ENCODE results near the gene CCNE1.
"Not testable (repeated sequence)": the region's sequence is repeated elsewhere in the genome, so short reads cannot be mapped to it uniquely, and the experiment has no call there.

The CCNE1 gene

GRCh38 chr19:29787281-29787680, 24.5 kb upstream of the CCNE1 start:
- DNase-seq (ENCODE audit: low spot score), result no peak

DNA sequence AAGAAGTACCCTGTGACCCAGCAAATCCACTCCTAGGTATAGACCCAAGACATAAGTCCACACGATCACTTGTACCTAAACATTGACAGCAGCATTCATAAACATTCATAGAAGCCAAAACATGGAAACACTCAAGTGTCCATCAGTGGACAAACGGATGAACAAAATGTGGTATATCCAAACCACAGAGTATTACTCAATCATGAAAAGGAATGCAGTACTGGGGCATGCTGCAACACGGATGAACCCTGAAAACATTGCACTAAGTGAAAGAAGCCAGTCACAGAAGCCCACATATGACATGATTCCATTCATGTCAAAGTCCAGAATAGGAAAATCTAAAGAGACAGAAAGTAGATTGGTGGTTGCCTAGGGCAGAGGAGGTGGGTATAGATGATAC, 22.8 kb upstream of the CCNE1 start:
- DNase-seq (ENCODE audit: low spot score), result no peak

- no peak for DNase-seq (ENCODE audit: low spot score)
These were observed 18.6 kb upstream of the CCNE1 start for GRCh38 chr19:29793116-29793727.

DNA sequence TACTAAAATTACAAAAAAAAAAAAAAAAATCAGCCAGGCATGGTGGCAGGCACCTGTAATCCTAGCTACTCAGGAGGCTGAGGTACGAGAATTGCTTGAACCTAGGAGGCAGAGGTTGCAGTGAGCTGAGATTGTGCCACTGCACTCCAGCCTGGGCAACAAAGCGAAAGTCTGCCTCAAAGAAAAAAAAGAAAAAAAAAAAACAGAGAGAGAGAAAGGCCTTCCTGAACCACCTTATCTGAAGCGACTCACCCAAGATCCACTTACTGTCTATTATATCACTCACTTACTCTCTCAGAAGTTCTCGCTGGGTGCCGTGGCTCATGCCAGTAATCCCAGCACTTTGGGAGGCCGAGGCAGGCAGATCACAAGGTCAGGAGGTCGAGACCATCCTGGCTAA, 17.3 kb upstream of the CCNE1 start:
- DNase-seq (ENCODE audit: low spot score), result not testable (repeated sequence)

GRCh38 chr19:29795461-29796172, 16.2 kb upstream of the CCNE1 start:
- no peak for DNase-seq (ENCODE audit: low spot score)

DNA sequence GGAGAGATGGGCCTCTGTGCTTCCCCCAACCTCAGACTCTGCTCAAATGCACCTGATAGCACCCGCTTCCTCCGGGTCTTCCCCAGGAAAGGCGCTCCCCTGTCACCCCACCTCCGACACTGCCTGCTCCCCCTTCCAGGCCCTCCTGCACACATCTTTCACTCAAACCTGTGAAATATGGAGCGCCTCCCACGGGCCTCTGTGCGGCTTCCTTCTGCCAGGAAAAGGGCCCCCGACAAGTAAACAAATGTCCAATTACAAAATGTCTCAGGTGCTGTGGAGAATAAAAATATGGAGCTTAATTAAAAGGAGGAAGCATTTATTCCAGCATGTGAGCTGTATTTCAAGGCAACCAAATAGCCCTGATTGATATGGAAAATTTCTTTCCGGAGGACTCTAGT, 15.6 kb upstream of the CCNE1 start:
- DNase-seq (ENCODE audit: low spot score), result no peak

DNA sequence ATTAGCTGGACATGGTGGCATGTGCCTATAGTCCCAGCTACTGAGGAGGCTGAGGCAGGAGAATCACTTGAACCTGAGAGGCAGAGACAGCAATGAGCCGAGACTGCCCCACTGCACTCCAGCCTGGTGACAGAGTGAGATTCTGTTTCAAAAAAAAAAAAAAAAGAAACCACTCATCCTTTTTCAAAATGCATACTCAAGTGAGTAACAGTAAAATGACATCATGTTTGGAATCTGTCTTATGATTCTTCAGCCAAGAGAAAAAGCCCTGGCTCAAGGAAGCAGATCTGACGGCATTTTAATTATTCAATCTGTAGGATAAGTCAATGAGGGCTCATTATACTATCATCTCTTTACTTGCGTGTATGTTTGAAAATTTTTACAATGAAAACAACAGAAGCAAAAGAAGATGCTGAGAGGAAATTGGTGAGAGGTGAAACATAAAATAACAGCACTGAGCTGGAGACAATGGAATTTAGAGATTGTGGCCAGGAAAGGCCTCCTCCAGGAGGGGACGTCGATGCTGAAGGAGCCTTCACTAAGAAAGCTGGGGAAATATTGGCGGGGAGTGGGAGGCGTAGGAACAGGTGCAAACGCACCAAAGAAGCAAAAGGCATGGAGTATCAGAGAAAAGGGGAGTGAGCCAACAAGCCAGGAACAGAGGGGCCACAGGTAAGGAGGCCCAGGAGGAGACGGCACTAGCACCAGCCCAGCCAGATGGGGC, 12.9 kb upstream of the CCNE1 start:
- DNase-seq (ENCODE audit: low spot score), result no peak

DNA sequence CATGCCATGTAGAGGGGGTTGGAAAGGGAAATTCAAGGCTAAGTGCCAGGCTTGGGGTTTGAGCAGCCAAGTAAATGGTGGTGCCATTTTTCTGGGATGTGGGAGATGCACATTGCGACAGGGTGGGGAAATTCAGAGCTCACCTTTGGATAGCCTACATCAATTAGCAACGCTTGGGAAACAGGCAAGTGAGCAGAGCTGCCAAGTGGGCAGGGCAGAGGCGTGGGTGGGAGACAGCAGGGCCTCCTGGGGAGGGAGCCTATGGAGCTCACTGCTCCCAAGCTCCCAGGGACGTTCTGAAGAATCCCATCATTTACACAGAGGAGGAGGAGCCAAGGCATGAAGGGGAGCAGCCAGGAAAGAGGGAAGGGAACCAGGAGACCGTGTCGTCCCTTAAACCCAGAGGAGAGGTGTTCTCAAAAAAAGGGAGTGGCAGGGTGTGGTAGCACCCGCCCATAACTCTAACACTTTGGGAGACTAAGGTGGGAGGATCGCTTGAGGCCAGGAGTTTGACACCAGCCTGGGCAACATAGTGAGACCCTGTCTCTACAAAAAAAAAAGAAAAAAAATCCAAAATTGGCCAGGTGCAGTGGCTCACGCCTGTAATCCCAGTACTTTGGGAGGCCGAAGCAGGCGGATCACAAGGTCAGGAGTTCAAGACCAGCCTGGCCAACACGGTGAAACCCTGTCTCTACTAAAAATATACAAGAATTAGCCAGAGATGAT, 11.5 kb upstream of the CCNE1 start:
- no peak for DNase-seq (ENCODE audit: low spot score)

- not testable (repeated sequence) for DNase-seq (ENCODE audit: low spot score)
These were observed 7.8 kb upstream of the CCNE1 start for GRCh38 chr19:29803951-29804350.

DNA sequence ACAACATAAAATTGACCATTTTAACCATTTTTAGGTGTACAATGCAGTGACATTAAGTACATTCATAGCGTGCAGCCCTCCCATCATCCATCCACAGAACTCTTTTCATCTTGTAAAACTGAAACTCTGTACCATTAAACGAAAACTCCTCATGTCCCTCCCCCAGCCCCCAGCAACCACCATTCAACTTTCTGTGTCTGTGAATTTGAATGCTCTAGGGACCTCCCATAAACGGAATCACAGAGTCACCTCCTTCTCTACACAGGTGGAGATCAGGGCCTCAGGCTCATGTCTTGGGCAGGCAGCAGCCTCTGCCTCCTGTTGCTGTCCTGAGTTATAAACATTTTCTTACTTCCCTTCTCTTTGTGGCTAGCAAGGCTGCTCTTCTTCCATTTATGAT, 7.3 kb upstream of the CCNE1 start:
- DNase-seq (ENCODE audit: low spot score), result no peak

- DNase-seq (ENCODE audit: low spot score), result no peak
These were observed 6.5 kb upstream of the CCNE1 start for GRCh38 chr19:29805031-29805965.

DNA sequence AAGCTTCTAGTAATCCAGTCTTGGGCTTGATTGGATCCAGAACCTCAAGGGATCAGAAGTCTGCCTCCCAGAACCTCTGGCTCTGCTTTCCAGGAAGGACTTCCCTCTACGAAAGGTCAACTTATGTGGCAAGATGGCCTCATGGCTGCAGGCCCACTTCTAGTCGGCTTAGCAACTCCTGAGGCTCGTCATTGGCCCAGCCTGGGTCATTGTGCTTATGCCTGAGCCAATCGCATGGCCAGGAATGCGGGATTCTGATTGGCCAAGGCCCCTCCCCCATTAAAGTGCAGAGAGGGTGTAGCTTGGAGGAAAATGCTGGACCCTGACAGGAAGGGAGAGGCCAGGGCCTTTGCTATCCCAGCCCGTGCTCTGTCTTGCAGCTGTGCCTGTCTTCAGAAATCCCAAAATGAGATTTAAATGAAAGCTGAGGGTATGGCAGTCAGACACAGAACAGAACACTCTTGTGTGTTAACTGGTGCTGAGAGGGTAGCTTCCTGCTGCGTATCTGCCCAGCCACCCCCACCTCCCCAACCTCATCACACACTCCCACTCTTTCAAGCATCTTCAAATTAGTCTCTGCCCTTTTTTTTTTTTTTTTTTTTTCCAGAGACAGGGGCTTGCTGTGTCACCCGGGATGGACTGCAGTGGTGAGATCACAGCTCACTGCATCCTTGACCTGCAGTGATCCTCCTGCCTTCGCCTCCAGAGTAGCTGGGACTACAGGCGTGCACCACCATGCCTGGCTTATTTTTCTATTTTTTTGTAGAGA, 5.5 kb upstream of the CCNE1 start:
- DNase-seq (ENCODE audit: low spot score), result no peak

GRCh38 chr19:29807178-29807577, 4.6 kb upstream of the CCNE1 start:
- no peak for DNase-seq (ENCODE audit: low spot score)

GRCh38 chr19:29807870-29808405, 3.9 kb upstream of the CCNE1 start:
- DNase-seq (ENCODE audit: low spot score), result no peak

DNA sequence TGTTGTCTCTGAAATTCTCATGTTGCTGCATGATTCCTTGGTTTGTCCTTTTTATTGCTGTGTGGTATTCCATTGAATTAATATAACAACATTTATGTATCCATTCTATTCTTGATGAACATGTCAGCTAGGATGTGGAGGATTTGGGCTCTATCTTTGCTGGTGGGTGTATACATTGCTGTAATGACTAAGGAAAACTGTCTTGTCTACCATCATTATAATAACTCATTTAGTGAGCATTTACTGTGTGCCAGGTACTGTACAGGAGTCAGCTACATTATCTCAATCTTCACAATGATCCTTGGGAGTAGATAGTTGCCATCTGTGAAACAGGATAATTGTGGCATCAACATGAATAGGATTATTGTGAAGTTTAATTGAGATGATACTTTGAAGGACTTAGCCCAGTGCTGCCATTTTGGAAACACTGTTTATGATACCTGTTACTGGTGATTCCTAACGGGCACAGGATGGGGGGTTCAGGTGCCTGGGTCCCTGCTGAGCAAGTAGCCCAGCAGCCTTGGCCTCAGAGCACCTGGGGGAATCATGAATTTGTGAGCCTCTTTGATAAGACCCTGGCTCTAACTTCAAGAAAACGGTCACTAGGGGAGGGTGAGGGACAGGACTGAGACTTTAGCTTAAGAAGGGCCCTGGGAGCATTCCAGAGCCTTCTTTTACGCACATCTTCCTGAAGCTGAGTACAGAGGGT, 1.8 kb upstream of the CCNE1 start:
- DNase-seq (ENCODE audit: low spot score), result no peak

DNA sequence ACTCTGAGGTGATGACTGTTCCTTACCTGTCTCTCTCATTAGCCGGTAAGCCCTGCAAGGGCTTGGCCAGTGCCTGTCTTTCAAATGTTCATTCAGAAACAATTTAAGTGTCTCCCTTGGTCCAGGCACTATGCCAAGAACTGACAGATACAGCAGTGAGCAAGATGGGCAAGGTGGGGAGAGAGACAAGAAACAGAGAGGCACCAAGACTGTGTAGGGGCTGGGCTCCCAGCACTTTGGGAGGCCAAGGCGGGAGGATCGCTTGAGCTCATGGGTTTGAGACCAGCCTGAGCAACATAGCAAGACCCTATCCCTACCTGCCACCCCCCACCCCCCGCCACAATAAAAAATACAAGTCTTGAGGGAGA, 1.3 kb upstream of the CCNE1 start:
- no peak for DNase-seq (ENCODE audit: low spot score)

GRCh38 chr19:29812080-29812880, 489 bp downstream of the CCNE1 start:
- no peak for DNase-seq (ENCODE audit: low spot score)

GRCh38 chr19:29812881-29813275, 1.1 kb downstream of the CCNE1 start:
- no peak for DNase-seq (ENCODE audit: low spot score)

- no peak for DNase-seq (ENCODE audit: low spot score)
These were observed 1.9 kb downstream of the CCNE1 start for GRCh38 chr19:29813642-29814041.

Data from hepatic stellate cell (primary cell).